ENCODE results near the gene MYH14.

Gene MYH14

DNA sequence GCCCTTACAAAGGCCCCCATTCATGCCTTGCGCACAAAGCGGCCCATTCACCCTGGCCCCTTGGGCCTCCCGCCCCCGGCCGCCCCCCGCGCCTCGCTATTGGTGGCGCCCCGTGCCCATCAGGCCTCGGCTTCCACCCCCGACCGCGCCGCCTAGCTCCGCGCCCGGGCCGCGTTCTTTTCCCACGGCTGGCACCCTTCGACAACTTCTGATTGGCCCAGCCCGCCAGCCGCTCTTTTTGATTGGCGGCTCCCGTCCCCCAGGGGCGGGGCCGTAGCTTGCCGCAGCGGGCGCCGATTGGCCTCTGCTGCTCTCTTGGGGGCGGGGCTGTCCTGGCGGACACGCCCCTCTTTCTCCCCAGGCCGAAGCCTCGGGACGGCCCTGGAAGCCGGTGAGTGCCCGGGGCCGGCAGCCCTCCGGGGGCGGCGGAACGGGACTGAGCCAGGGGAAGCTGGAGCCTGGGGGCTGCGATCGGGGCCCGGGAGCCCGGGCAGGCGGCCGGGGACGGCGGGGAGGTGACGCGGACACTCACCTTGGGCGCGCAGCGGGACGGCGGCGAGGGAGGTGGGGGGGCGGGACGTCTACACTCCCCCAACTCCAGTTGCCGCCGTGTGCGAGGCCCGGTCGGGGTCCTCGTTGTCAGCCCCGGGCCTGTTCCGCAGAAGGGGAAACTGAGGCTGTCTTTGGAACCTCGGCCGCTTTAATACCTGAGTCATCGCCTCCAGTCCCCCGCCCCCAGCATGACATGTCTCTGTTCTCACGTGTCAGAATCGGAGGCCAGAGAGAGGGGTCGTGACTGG lies at the start of gene MYH14:
TSS of gene MYH14 (plus strand) at position 342 of the 800 bp plus-strand sequence. CDS start 6,744 bp downstream, outside the sequence.
- DNase-seq (ENCODE audit: low read depth in 2 of 2), result peak in 1 of 2 donors; percentile 10

DNA sequence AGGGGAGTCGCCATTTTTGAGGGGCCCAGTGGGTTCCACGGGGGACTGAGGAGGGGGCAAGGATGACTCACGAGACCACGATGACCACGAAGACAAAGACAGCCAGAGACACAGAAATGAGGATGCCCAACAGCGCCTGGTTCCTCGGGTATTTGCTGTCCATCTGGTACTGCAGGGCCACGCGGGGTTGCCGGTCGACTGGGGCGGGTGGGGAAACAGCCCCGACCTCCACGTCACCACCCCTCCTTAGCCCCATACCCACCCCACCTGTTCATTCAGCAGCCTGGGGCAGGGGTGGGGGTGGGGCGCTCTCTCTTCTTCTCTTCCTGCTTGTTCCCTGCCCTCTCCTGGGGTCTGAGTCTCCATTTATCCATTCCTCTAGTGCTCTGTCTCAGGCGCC lies 48.9 kb upstream of the MYH14 start:
- DNase-seq (ENCODE audit: low read depth in 2 of 2), result no peak

GRCh38 chr19:50155520-50156109 lies 47.8 kb upstream of the MYH14 start:
- no peak for DNase-seq (ENCODE audit: low read depth in 2 of 2)

DNA sequence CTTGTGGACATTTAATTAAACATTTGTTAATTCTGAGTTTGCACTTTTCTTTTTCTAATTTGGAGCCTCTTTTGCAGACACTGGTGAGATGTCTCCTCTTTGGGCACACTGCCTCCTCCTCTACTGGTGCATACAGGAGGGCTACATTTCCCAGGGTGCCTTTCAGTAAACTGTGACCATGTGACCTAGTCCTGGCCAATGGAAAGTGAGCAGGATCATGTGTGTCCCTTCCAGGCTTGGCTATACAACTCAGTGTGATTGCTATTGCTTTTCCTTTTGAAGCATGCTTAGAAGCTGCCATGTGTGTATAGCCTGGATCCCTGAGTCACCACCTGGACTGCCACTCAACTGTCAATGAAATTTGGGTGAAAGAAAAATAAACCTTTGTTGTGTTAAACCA lies 44.8 kb upstream of the MYH14 start:
- no peak for DNase-seq (ENCODE audit: low read depth in 2 of 2)

GRCh38 chr19:50159078-50159477 lies 44.3 kb upstream of the MYH14 start:
- no peak for DNase-seq (ENCODE audit: low read depth in 2 of 2)

- no peak for DNase-seq (ENCODE audit: low read depth in 2 of 2)
Observed at GRCh38 chr19:50162988-50163387, 40.4 kb upstream of the MYH14 start, which contains the start of gene IZUMO2. TSS of gene IZUMO2 (minus strand) at chr19:50163281. CDS start at chr19:50163194, 87 bp downstream.

DNA sequence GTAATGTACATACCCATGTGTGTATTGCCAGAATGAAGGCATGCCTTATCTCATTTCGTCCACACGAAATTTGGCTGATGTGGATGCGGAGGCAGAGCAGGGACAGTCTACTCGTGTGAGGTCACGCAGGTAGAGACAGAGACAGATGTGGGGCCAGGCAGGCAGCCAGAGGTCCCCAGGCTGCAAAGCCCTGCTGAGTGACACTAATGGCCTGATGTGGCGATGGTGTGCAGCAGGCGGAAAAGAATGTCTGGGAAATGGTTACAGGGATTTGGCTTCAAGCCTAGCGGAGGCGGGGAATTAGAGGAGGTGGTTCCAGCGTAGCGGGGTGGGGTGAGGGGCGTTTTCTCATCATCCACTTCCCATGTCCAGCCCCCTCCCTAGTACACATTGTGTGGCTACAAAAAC lies 36.1 kb upstream of the MYH14 start:
- DNase-seq (ENCODE audit: low read depth in 2 of 2), result no peak

GRCh38 chr19:50171752-50172151 lies 31.7 kb upstream of the MYH14 start:
- no peak for DNase-seq (ENCODE audit: low read depth in 2 of 2)

- DNase-seq (ENCODE audit: low read depth in 2 of 2), result no peak
Observed at GRCh38 chr19:50172726-50173125, 30.7 kb upstream of the MYH14 start.

DNA sequence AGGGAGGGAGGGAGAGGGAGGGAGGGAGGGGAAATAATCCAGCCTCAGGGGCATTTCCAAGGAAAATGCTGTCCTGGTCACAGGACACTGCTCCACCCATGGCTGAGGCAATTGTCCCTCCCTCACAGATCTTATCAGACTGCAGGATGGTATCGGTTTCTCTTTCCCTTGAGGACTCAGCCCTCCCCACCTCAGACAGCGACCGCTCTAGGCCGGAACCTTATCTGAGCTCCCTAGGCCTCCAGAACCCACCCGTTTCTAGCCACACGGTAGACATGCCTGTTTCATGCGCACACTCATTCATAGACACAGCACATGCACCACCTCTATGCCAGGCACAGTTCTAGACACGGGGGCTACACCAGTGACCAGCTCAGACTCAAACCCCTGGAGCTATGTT lies 30.3 kb upstream of the MYH14 start:
- DNase-seq (ENCODE audit: low read depth in 2 of 2), result no peak

- no peak for DNase-seq (ENCODE audit: low read depth in 2 of 2)
Observed at GRCh38 chr19:50174100-50174793, 29.2 kb upstream of the MYH14 start.

DNA sequence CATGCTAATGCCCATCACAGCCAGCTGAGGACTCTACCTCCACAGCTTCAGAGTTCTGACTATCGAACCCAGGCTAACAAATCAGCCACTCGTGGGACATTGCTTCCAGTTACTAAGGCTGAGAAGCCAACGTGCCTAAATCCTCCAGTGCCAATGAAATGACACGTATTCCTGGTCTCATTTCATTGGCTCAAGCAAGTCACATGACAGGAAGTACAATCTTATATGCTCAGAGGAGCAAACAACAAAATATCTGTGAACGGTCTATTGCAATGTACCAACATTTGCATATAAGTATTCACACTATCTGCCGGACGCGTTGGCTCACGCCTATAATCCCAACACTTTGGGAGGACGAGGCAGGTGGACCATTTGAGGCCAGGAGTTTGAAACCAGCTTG lies 27.5 kb upstream of the MYH14 start:
- no peak for DNase-seq (ENCODE audit: low read depth in 2 of 2)

DNA sequence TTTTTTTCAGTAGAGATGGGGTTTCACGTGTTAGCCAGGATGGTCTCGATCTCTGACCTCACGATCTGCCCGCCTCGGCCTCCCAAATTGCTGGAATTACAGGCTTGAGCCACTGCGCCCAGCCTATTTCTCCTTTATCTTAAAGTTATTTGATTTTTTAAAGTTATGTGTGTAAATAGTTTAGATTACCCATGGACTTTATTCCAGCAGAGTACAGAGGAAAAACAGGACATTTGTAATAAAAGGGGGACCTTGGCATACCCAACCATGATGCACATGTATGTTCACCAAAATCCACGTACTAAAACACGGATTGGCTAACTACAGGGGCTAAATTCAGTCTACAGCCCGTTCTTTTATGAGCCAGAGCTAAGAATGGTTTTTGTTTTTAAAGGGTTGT lies 26.6 kb upstream of the MYH14 start:
- DNase-seq (ENCODE audit: low read depth in 2 of 2), result no peak

GRCh38 chr19:50178320-50178719 lies 25.1 kb upstream of the MYH14 start:
- no peak for DNase-seq (ENCODE audit: low read depth in 2 of 2)

DNA sequence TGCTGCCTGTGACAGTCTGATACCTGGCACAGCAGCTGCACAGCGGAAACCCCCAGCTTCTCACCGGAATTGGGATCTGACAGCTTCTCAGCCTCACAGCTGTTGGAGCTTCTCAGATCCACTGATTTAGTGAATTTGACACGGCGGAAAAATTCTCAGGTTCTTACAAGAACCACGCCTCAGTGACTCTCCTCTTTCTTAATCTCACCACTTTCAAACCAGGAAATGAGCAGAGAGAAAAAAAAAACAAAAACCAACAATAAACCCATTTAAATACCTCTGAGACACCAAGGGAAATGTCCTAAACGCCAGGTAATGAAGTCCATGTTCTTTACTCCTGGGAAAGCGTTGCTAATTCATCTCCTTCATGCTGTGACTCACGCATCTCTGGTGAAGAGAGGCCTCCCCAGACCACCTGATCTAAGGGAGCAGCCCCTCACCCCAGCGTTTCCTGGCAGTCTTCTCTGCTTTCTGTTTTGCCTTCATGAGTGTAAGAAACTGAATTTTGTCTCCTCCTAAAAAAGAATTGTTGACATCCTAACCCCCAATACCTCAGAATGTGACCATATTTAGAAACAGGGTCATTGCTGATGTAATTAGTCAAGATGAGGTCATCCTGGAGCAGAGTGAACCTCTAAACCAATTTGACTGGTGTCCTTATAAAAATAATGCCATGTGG lies 24.4 kb upstream of the MYH14 start:
- no peak for DNase-seq (ENCODE audit: low read depth in 2 of 2)

- no peak for DNase-seq (ENCODE audit: low read depth in 2 of 2)
Observed at GRCh38 chr19:50181121-50181520, 22.3 kb upstream of the MYH14 start.

DNA sequence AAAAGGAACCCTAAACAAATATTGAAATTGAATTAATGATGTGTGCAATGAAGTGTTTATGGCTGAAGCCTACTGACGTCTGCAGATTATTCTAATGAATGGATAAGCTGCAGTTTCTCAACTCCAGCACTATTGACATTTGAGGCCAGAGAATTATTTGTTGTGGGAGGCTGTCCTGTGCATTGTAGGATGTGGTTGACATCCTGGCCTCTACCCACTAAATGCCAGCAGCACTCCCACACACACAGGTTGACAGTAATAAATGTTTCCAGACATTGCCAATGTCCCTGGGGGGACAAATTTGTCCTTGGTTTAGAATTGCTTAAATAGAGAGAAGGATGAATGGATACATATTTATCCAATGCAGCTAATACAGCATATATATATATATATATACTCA lies 19.2 kb upstream of the MYH14 start:
- DNase-seq (ENCODE audit: low read depth in 2 of 2), result no peak

DNA sequence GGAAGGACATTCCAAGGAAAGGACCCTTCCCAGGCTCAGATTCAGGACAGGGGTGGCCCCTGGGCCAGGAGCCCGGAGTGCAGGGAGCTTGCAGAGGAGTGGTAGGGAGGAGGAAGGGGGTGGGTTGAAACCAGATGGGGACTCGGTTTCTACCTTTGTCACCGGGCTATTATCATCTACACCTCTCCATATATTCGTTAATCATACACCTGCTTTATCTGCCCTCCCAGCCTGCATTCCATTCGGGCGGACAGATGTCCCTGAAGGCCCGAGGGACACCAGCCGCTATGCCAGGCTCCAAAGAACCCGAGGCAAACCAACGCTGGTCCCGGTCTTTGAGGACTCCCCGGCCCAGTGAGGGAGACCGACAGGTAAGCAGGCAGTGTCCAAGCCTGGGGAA lies 15.5 kb upstream of the MYH14 start:
- DNase-seq (ENCODE audit: low read depth in 2 of 2), result no peak

- DNase-seq (ENCODE audit: low read depth in 2 of 2), result no peak
Observed at GRCh38 chr19:50189331-50189730, 14.1 kb upstream of the MYH14 start.

DNA sequence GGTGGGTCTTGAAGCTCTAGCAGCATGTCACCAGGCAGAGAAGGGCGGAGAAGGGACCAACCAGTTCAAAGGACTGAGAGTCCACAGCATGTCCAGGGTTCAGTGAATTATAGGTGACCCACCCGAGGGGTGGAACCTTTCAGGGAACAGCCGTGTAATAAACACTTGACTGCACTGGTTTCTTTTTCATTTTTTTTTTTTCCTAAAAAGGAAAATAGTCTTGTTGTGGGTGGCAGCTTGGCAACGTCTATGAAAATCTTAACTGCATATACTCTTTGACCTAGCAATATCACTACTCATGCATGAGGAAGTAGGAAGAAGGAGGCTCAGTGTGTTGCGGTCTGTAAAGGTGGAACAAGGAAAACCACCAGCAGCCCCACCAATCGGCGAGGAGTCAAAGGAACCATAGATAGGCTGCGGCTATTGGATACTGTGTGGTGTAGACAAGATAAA lies 13.0 kb upstream of the MYH14 start:
- DNase-seq (ENCODE audit: low read depth in 2 of 2), result no peak

DNA sequence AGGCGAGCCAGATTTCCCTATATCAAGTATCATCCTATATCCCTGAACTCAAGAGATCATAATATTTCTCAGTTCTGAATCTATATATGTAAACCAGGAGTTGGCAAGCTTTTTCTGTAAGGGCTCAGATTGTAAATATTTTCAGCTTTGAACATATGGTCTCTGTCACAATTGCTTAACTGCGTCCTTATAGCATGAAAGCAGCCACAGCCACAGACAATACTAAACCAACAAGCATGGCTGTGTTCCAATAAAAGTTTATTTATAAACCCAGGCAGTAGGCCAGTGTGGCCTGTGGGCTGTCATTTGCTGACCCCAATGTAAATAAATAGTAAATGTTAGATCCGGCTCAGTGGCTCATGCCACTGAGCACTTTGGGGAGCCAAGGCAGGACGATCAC lies 12.2 kb upstream of the MYH14 start:
- no peak for DNase-seq (ENCODE audit: low read depth in 2 of 2)
